KOPT-K1 (cell line): Measurements from ENCODE around the gene CEP112.
"Not testable (repeated sequence)": the region's sequence is repeated elsewhere in the genome, so short reads cannot be mapped to it uniquely, and the experiment has no call there.

Experiments
- H3K27ac ChIP-seq: fragments of 200-600 bp; sonication (generic); 2 replicates; pipeline ENCODE4 v1.5.1; 2016; ENCODE audit warnings: antibody characterized with exemption, mild to moderate bottlenecking, low read depth, low read length; ENCODE audit not compliant: poor library complexity, severe bottlenecking
- H3K36me3 ChIP-seq: fragments of 200-600 bp; sonication (generic); 2 replicates; pipeline ENCODE4 v1.5.1; 2017; ENCODE audit warnings: antibody characterized with exemption, mild to moderate bottlenecking, low read length, moderate library complexity; ENCODE audit not compliant: insufficient read depth
- H3K9me3 ChIP-seq: fragments of 200-600 bp; sonication (generic); 2 replicates; pipeline ENCODE4 v1.5.1; 2017; ENCODE audit warnings: antibody characterized with exemption, low read length, mild to moderate bottlenecking; ENCODE audit not compliant: insufficient read depth, poor library complexity, severe bottlenecking

Gene CEP112

GRCh38 chr17:65739034-65739433 is 452.9 kb downstream of the CEP112 start:
- Histone ChIP-seq H3K9me3 (no peaks in the 10 kb centered on the region), H3K27ac (no peak overlapping the region), H3K36me3 (no peaks in the 10 kb centered on the region)

GRCh38 chr17:65737451-65737850 is 454.5 kb downstream of the CEP112 start:
- no peak overlapping the region for H3K27ac ChIP-seq
- no peaks in the 10 kb centered on the region for H3K9me3 ChIP-seq
- no peaks in the 10 kb centered on the region for H3K36me3 ChIP-seq

- H3K9me3 ChIP-seq: no peaks in the 10 kb centered on the region
- no peak overlapping the region for H3K27ac ChIP-seq
- H3K36me3 ChIP-seq: no peaks in the 10 kb centered on the region
These were observed 458.6 kb downstream of the CEP112 start for GRCh38 chr17:65733314-65733713.

- H3K9me3 ChIP-seq, H3K36me3 ChIP-seq, H3K27ac ChIP-seq: not testable (repeated sequence)
These were observed 459.3 kb downstream of the CEP112 start for GRCh38 chr17:65732667-65733066.

GRCh38 chr17:65730711-65731169 is 461.2 kb downstream of the CEP112 start:
- Histone ChIP-seq H3K9me3 (no peaks in the 10 kb centered on the region), H3K36me3 (no peaks in the 10 kb centered on the region), H3K27ac (no peak overlapping the region)

- Histone ChIP-seq H3K36me3 (no peaks in the 10 kb centered on the region), H3K27ac (no peak overlapping the region), H3K9me3 (no peaks in the 10 kb centered on the region)
These were observed 462.7 kb downstream of the CEP112 start for GRCh38 chr17:65729207-65729606.

GRCh38 chr17:65727832-65728231 is 464.1 kb downstream of the CEP112 start:
- Histone ChIP-seq H3K9me3 (no peaks in the 10 kb centered on the region), H3K27ac (no peak overlapping the region), H3K36me3 (no peaks in the 10 kb centered on the region)

GRCh38 chr17:65727246-65727645 is 464.7 kb downstream of the CEP112 start:
- H3K27ac ChIP-seq: no peak overlapping the region
- H3K9me3 ChIP-seq: no peaks in the 10 kb centered on the region
- H3K36me3 ChIP-seq: no peaks in the 10 kb centered on the region

GRCh38 chr17:65723431-65724151 is 468.3 kb downstream of the CEP112 start:
- H3K27ac ChIP-seq: no peak overlapping the region
- H3K36me3 ChIP-seq: no peaks in the 10 kb centered on the region
- no peaks in the 10 kb centered on the region for H3K9me3 ChIP-seq

- H3K36me3 ChIP-seq: no peaks in the 10 kb centered on the region
- H3K27ac ChIP-seq: no peak overlapping the region
- no peaks in the 10 kb centered on the region for H3K9me3 ChIP-seq
These were observed 473.3 kb downstream of the CEP112 start for GRCh38 chr17:65718601-65719000.

GRCh38 chr17:65712383-65713267 is 479.3 kb downstream of the CEP112 start:
- no peak overlapping the region for H3K27ac ChIP-seq
- no peaks in the 10 kb centered on the region for H3K36me3 ChIP-seq
- H3K9me3 ChIP-seq: no peaks in the 10 kb centered on the region

GRCh38 chr17:65711671-65712276 is 480.2 kb downstream of the CEP112 start:
- Histone ChIP-seq H3K27ac (no peak overlapping the region), H3K36me3 (no peaks in the 10 kb centered on the region), H3K9me3 (no peaks in the 10 kb centered on the region)

- H3K27ac ChIP-seq: no peak overlapping the region
- no peaks in the 10 kb centered on the region for H3K36me3 ChIP-seq
- H3K9me3 ChIP-seq: no peaks in the 10 kb centered on the region
These were observed 484.2 kb downstream of the CEP112 start for GRCh38 chr17:65707780-65708179.

- H3K36me3 ChIP-seq: no peaks in the 10 kb centered on the region
- no peak overlapping the region for H3K27ac ChIP-seq
- no peaks in the 10 kb centered on the region for H3K9me3 ChIP-seq
These were observed 487.2 kb downstream of the CEP112 start for GRCh38 chr17:65704731-65705130.

GRCh38 chr17:65703891-65704290 is 488.0 kb downstream of the CEP112 start:
- Histone ChIP-seq H3K9me3 (no peaks in the 10 kb centered on the region), H3K36me3 (no peaks in the 10 kb centered on the region), H3K27ac (no peak overlapping the region)
